K562 (cell line): ENCODE results near the gene CFAP410.

Experiments
- CBFA2T3 ChIP-seq: fragments of 450-650 bp; IDR thresholded peaks from 2 replicates; pipeline ENCODE4 v1.6.1; 2017
- CBFB ChIP-seq: sonication (generic); formaldehyde crosslinking; IDR thresholded peaks from 2 replicates; pipeline ENCODE4 v1.4.0; 2020; ENCODE audit warnings: mild to moderate bottlenecking, missing genetic modification reagents
- CTCF ChIP-seq, 3 experiments: IDR thresholded peaks in 2 of 3; conservative IDR thresholded peaks in 1 of 3; 2 replicates each; pipeline ENCODE4 v1.5.1; 2011 to 2012; ENCODE audit warnings: low read length in 3 of 3, mild to moderate bottlenecking in 3 of 3, control low read depth in 2 of 3, improper control_type of control experiment in 1 of 3, inconsistent platforms in 1 of 3, low read depth in 1 of 3, mixed read lengths in 1 of 3, moderate library complexity in 1 of 3; ENCODE audit not compliant: insufficient read depth in 2 of 3
- EP300 ChIP-seq: IDR thresholded peaks from 2 replicates; pipeline ENCODE4 v1.6.1; 2012; ENCODE audit warnings: low read length, improper control_type of control experiment
- POLR2A ChIP-seq: fragments of 450-650 bp; conservative IDR thresholded peaks from 2 replicates; pipeline ENCODE4 v1.6.1; 2016
- RB1 ChIP-seq: fragments of 450-650 bp; IDR thresholded peaks from 2 replicates; pipeline ENCODE4 v1.6.1; 2017; ENCODE audit warnings: low read depth, mild to moderate bottlenecking
- TAF15 ChIP-seq: fragments of 200-400 bp; formaldehyde crosslinking; IDR thresholded peaks from 2 replicates; pipeline ENCODE4 v1.6.1; 2017; ENCODE audit warnings: mild to moderate bottlenecking, low read depth, low read length, moderate library complexity
- TF ChIP-seq, protein P1 (sequence below): sonication (generic); formaldehyde crosslinking; IDR thresholded peaks from 2 replicates; pipeline ENCODE4 v1.8.1; 2023; ENCODE audit warnings: mild to moderate bottlenecking, missing genetic modification reagents, moderate library complexity

- no peak for TF ChIP-seq TAF15
- no peak for TF ChIP-seq EP300
- TF ChIP-seq POLR2A: no peak
- TF ChIP-seq, protein P1, sequence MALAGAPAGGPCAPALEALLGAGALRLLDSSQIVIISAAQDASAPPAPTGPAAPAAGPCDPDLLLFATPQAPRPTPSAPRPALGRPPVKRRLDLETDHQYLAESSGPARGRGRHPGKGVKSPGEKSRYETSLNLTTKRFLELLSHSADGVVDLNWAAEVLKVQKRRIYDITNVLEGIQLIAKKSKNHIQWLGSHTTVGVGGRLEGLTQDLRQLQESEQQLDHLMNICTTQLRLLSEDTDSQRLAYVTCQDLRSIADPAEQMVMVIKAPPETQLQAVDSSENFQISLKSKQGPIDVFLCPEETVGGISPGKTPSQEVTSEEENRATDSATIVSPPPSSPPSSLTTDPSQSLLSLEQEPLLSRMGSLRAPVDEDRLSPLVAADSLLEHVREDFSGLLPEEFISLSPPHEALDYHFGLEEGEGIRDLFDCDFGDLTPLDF (CRISPR knock-in tag): no peak
- no peak for TF ChIP-seq RB1
- no peak for TF ChIP-seq CTCF (IDR thresholded peaks at IDR 0.05 in 2 of 3, conservative IDR thresholded peaks at IDR 0.05 in 1 of 3; ENCODE audit: insufficient read depth in 2 of 3, low read depth in 1 of 3, low read length in 3 of 3)
- TF ChIP-seq CBFA2T3: no peak
- TF ChIP-seq CBFB (CRISPR knock-in tag): no peak
Observed at GRCh38 chr21:44324106-44324853, 14.9 kb downstream of the CFAP410 start.
